ENCODE results near the gene MRPL19.
"Not testable (repeated sequence)": the region's sequence is repeated elsewhere in the genome, so short reads cannot be mapped to it uniquely, and the experiment has no call there.

The MRPL19 gene

GRCh38 chr2:75675908-75676307 is 29.3 kb downstream of the MRPL19 start:
- DNase-seq = no peak

DNA sequence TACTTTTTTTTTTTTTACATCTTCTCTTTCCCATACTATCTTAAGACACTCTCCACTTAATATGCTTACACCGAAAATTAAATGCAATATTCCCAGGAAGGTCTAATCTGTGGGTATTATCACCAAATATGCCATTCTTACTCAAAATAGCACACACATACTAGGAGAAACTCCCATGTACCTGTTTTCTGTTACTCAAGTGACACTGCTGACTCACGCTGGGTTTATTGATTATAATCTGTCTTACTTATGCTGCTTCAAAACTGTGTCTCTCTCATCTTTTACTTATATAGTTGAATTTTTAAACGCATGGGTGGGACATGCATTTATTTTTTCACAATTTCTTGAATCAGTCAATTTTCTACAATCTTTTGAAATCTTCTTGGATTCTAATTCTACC is 29.9 kb downstream of the MRPL19 start:
- peak; percentile 22 for DNase-seq

GRCh38 chr2:75679556-75679955 is 33.0 kb downstream of the MRPL19 start:
- DNase-seq = no peak

- no peak for DNase-seq
These were observed 33.8 kb downstream of the MRPL19 start for GRCh38 chr2:75680402-75680801.

- not testable (repeated sequence) for DNase-seq
These were observed 36.8 kb downstream of the MRPL19 start for GRCh38 chr2:75683430-75683829.

- DNase-seq = no peak
These were observed 41.6 kb downstream of the MRPL19 start for GRCh38 chr2:75688196-75688595.

GRCh38 chr2:75698918-75699317 is 52.3 kb downstream of the MRPL19 start:
- no peak for DNase-seq

GRCh38 chr2:75702593-75702992 is 56.0 kb downstream of the MRPL19 start:
- no peak for DNase-seq

DNA sequence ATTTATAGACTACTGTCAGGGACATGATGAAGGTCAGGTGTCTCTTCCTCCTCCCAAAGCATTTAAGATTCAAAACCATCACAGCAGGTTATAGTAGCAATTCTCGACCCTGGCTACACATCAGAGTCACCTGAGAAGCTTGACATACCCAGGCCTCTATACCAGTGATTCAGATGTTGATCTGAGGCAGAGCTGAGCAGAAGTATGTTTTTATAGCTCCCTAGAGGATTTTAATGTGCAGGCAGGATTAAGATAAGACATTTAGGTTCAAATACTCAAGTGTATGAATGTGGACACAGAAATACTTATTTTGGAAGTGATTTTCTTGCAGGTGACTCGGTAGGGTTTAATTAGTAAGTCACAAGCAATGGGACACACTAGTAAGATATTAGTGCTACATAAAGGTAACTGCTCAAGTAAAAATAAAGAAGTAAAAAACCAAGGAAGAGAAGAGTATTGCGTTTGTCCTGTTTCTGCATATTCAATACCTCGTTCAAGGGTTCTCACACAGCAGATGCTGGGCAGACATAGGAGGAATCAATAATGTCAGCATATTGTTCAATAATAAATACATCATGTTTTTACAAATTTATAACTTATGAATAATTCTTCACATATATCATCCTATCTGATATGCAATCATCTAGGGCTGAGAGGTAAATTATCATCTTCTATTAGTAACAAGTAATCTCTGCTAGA is 57.2 kb downstream of the MRPL19 start:
- no peak for DNase-seq

- peak; percentile 1 for DNase-seq
These were observed 59.3 kb downstream of the MRPL19 start for GRCh38 chr2:75705921-75706320.

- no peak for DNase-seq
These were observed 61.3 kb downstream of the MRPL19 start for GRCh38 chr2:75707901-75708300.

- peak; percentile 21 for DNase-seq
These were observed 62.7 kb downstream of the MRPL19 start for GRCh38 chr2:75709297-75709696.

DNA sequence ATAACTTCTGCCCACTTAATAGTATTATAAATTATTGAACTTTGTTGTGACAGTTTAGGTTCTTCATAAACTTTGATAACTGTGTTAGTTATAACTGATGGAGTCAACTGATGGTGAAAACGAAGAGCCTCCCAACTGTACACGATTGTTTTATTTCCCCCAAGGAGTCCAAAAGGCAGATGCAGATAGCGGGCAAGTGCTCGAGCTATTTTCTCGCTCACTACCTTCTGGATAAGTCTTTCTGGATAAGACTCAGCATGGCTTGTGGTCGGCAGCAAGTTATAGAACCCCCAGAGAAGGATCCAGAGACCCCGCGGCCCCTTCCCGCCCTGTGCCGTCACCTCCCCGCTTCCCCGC is 63.6 kb downstream of the MRPL19 start:
- peak; percentile 69 for DNase-seq

DNA sequence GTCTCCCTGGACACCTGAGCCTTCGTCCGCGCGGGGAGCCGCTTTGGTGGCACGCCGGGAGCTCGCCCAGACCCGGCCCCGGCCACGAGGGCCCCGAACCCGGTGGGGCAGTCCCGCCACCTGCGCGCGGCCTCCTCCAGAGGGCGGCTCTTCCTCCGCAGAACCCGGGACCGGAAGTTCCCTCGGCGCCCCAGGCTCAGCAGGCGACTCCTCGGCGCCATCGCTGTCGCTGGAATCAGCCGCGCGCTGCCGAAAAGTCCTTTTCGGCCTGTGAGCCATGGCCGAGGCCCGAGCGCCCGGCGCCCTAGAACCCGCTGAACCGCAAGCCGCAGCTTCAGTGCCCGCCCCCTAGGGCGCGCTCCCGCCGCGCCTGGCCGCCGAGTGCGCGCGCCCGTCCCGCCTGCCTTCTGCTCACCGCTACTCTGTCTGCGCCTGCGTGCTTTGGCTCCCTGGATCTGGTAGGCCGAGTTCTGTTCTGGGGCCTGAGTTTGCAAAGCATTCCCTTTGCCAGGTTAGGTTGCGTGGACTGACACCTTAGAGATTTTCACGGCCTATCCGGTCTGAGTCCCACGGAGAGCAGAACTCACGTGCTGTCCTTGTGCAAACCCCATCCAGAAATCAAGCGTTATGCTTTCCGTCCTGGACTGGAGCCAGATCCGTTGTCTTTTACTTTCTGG is 64.1 kb downstream of the MRPL19 start, which contains the start of gene GCFC2:
Gene GCFC2 (minus strand): TSS at position 339 of the 677 bp plus-strand sequence. CDS start 60 bp downstream, at position 279.
- peak; percentile 90 for DNase-seq

DNA sequence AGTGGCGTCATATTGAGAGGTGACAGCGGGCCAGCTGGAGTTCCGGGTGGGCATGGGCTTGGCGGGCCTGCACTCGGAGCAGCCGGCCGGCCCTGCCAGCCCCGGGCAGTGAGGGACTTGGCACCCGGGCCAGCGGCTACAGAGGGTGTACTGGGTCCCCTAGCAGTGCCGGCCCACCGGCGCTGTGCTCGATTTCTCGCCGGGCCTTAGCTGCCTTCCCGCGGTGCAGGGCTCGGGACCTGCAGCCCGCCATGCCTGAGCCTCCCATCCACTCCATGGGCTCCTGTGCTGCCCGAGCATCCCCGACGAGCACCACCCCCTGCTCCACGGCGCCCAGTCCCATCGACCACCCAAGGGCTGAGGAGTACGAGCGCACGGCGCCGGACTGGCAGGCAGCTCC is 65.0 kb downstream of the MRPL19 start:
- DNase-seq = not testable (repeated sequence)

DNA sequence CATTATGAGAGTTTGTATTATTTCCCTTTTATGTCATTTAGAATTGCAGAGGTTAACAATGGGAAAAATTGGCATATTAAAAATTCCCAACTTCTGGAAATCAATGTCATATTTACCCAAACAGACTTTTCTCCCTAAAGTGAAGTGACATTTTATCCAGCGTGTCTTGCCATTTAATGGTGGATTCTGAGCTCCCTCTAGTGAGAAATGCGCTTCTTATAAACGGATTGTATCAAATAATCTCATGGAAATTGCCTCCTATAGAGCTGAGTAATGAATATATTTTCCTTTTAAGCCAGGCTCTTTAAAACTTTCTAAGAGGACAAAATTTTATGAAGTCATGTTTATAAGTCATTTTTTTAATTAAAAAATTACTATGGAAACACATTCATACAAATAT is 69.8 kb downstream of the MRPL19 start:
- peak; percentile 66 for DNase-seq

DNA sequence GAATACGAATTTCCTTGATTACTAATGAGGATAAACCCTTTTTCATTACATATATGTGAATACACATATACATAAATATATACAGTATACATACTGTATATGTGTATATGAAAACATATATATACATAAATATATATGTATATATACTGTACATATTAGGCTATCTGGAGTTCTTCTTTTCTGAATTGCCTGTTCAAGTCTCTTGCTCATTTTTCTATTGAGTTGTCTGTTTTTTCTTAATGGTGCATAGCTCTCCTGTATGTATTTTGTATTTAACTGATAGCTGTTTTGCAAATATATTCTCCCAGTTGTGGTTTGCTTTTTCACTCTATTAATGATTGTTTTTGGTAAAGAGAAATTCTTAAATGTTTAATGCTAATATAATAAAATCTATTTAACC is 73.0 kb downstream of the MRPL19 start:
- DNase-seq = no peak

DNA sequence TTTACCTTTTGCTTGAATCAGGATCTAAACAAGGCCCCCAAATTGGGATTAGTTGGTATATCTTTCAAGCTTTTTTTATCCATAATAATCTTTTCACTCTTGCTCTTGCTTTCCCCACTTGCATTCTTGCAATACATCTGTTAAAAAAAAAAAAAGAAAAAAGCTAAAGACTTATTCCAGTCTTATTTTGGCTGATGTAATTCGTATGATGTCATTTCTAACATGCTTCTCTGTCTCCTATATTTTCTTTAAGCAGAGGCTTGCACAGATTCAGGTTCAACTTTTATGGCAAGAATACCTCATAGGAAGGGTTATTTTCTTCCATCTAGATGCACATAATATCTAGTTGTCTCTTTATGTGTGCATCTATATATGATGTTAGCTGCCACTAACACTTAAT is 73.9 kb downstream of the MRPL19 start:
- no peak for DNase-seq

DNA sequence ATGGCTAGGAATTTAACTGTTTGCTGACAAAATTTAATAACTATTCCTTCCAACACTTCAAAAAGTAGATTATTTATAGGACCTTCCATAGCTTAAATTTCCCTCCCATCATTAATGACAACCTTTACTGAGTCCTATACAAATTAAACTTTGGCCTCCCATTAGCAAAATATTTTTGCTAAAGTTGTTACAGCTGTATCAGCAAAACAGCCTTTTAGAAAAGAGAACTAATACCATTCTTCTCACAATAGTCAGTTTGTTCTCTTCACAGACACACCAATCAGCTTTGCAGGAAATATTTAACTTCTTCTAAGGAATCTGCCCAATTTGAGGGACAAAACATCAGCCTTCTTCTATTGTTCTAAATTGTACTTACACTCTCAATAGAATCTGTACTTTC is 76.1 kb downstream of the MRPL19 start:
- no peak for DNase-seq

DNA sequence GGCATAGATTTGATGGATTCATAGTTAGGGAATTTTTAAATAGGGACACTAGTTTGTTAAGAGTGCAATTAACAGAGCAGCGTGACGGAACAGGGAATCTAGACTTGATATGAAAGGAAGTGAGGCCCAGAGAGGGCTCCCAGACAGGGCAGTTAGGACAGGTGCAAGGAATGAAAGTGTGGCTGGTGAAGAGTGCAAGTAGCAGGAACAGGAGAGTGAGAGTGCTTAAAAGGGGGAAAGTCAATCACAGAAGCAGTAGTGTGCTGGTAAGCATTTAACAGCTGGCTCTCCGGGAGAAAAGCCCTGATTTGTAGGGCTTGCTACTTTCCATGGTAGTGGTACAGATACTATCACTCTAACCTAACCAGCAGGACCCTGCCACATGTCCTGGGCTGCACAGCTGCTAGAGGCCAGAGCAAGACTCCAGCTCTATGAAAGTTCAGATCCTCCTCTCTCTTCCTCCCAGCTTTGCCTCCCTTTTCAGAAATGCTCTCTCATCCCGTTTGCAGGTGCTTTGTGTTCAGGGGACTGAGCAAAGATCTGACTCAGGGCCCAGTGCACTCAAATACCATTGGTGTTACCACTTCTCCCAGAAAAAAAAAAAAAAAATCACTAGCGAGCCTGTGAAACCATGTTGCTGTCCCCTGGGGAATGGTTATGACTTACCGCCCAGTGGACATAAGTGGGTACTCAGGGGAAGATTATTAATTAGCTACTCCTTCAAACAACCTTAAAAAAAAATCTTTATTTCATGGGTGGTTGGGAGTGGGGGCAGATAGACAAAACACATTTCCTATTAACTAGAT is 82.2 kb downstream of the MRPL19 start:
- DNase-seq = no peak

DNA sequence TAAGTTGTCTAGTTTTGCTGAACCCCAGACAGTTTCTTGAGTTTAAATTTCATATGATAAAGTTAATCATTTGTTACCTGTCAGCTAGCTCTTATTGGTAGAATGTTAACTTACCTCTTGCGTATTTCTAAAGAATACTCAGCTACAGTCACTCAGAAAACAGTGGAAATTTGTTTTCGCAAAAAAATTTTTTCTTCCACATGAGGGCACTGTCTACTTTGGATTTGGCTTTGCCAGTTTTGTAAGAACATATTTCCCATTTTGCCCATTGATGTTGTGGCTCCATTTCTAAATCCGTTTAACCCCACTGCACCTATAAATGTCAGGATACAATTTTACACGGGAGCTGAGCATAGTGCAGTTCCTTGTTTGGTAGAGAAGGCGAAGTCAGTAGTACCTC is 83.3 kb downstream of the MRPL19 start:
- peak; percentile 44 for DNase-seq

DNA sequence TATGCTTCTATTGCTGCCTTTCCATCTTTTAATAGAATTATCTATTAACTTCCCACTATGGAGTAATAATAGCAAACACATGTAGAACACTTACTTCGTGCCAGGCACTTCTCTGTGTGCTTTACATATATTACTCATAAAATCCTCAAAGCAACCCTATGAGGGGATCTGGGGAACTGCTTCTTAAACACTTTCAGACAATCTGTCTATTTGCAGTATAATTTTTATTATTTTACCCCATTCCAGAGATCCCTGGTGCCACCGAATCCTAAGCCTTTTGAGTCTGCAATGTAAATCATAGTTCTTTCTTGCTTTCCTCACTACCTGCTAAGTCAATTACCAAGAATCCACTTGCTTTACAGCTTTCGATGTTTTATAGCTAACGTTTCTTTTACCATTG is 89.7 kb downstream of the MRPL19 start:
- DNase-seq = no peak

- DNase-seq = no peak
These were observed 91.4 kb downstream of the MRPL19 start for GRCh38 chr2:75737961-75738360.

Measured in OCI-M1 (cell line).